C4-2B (cell line): Measurements from ENCODE around the gene SPOCD1.

Experiments used
- ZFX ChIP-seq: fragments of 450-650 bp; IDR thresholded peaks from 2 replicates; pipeline ENCODE4 v1.6.1; 2017
- TF ChIP-seq, protein P1 (sequence below): fragments of 450-650 bp; conservative IDR thresholded peaks from 2 replicates; pipeline ENCODE4 v1.5.1; 2017; ENCODE audit warnings: mild to moderate bottlenecking

DNA sequence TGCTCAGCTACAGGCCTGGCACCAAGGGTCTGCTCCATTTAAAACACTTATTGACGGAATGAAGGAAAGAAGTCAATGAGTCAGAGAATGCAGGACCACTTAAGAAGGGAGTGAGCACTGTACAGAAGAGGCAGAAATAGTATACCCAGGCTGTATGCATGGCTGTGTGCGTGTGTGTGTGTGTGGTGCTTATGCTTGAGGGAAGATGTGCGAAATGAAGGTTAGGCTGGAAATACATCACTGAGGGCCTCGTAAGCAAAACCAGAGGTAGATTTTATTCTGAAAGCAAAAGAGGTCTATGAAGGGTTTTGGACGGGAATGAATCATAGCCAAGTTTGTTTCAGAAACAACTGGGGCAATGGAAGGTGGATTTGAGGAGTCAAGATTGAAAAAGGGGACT is 42.0 kb downstream of the SPOCD1 start:
- TF ChIP-seq, protein P1, sequence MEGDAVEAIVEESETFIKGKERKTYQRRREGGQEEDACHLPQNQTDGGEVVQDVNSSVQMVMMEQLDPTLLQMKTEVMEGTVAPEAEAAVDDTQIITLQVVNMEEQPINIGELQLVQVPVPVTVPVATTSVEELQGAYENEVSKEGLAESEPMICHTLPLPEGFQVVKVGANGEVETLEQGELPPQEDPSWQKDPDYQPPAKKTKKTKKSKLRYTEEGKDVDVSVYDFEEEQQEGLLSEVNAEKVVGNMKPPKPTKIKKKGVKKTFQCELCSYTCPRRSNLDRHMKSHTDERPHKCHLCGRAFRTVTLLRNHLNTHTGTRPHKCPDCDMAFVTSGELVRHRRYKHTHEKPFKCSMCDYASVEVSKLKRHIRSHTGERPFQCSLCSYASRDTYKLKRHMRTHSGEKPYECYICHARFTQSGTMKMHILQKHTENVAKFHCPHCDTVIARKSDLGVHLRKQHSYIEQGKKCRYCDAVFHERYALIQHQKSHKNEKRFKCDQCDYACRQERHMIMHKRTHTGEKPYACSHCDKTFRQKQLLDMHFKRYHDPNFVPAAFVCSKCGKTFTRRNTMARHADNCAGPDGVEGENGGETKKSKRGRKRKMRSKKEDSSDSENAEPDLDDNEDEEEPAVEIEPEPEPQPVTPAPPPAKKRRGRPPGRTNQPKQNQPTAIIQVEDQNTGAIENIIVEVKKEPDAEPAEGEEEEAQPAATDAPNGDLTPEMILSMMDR = no peak
- no peak for TF ChIP-seq ZFX
